AG10803 (cell line): ENCODE results near the gene INO80B.
A peak's percentile ranks its signal among the peaks of the same experiment; 100 is the strongest.

Experiments used
- DNase-seq: peaks from one replicate; pipeline ENCODE4 v3.0.0; 2010; ENCODE audit warnings: low read depth
- H3K4me3 ChIP-seq: 2 replicates; pipeline ENCODE4 v1.5.1; 2011; ENCODE audit warnings: mild to moderate bottlenecking, low read length, control low read depth
- CTCF ChIP-seq: conservative IDR thresholded peaks from 2 replicates; pipeline ENCODE4 v1.5.1; 2011; ENCODE audit warnings: mild to moderate bottlenecking, low read length, control low read depth, inconsistent platforms

Gene INO80B

GRCh38 chr2:74498500-74499266 is 43.8 kb downstream of the INO80B start:
- peak overlapping the region; percentile 53 for H3K4me3 ChIP-seq
- DNase-seq, result no peak
- TF ChIP-seq CTCF, result no peak

GRCh38 chr2:74499267-74499939 is 44.5 kb downstream of the INO80B start, which contains the start of gene LBX2:
LBX2 (minus strand) TSS chr2:74499603; CDS start chr2:74499537, 66 bp downstream.
- no peak for DNase-seq
- TF ChIP-seq CTCF, result no peak
- peak within 1 kb of the TSS; percentile 53 for H3K4me3 ChIP-seq

- no peak for TF ChIP-seq CTCF
- H3K4me3 ChIP-seq, result peak overlapping the region; percentile 22; the same call in 1 of the 2 replicates
- DNase-seq, result no peak
Measured at GRCh38 chr2:74499940-74500577, 45.2 kb downstream of the INO80B start.

- H3K4me3 ChIP-seq, result no peak overlapping the region
- TF ChIP-seq CTCF, result no peak
- no peak for DNase-seq
Measured at GRCh38 chr2:74500578-74500946, 45.7 kb downstream of the INO80B start.

GRCh38 chr2:74501335-74502071 is 46.6 kb downstream of the INO80B start:
- no peak for DNase-seq
- H3K4me3 ChIP-seq, result peak overlapping the region; percentile 78
- TF ChIP-seq CTCF, result no peak

GRCh38 chr2:74502147-74502719 is 47.3 kb downstream of the INO80B start:
- TF ChIP-seq CTCF, result no peak
- no peak for DNase-seq
- H3K4me3 ChIP-seq, result peak overlapping the region; percentile 78
